GM23248 (cell line): Measurements from ENCODE around the gene BCAR3. TPM values are rescaled to one million over a fixed set of nuclear protein-coding genes. Genes with fewer than 3 reads are reported as not detected.

Experiments used
- DNase-seq: peaks from one replicate; pipeline ENCODE4 v3.0.0-alpha.2; 2015
- H2AFZ ChIP-seq: fragments of 200-600 bp; sonication (generic); 2 replicates; pipeline ENCODE4 v1.6.1; 2016; ENCODE audit warnings: antibody characterized with exemption
- H3F3A ChIP-seq: fragments of 200-600 bp; sonication (generic); 2 replicates; pipeline ENCODE4 v1.6.1; 2016; ENCODE audit warnings: mild to moderate bottlenecking, antibody characterized with exemption, mixed run types; ENCODE audit not compliant: insufficient read depth
- H3K27ac ChIP-seq: fragments of 200-600 bp; sonication (generic); 2 replicates; pipeline ENCODE4 v1.5.1; 2016; ENCODE audit warnings: mild to moderate bottlenecking
- H3K27me3 ChIP-seq: fragments of 200-600 bp; sonication (generic); replicated peaks from 2 replicates; pipeline ENCODE4 v1.6.1; 2016; ENCODE audit warnings: mild to moderate bottlenecking; ENCODE audit not compliant: insufficient read depth
- H3K36me3 ChIP-seq: fragments of 200-600 bp; sonication (generic); 2 replicates; pipeline ENCODE4 v1.6.1; 2016; ENCODE audit warnings: low read depth, mild to moderate bottlenecking
- H3K4me1 ChIP-seq: fragments of 200-600 bp; sonication (generic); 2 replicates; pipeline ENCODE4 v1.6.1; 2016; ENCODE audit warnings: mild to moderate bottlenecking; ENCODE audit not compliant: insufficient read depth
- H3K4me2 ChIP-seq: fragments of 200-600 bp; sonication (generic); one replicate; pipeline ENCODE4 v1.6.1; 2016; ENCODE audit warnings: mild to moderate bottlenecking; ENCODE audit not compliant: unreplicated experiment
- H3K4me3 ChIP-seq: fragments of 200-600 bp; sonication (generic); 2 replicates; pipeline ENCODE4 v1.5.1; 2016; ENCODE audit warnings: mild to moderate bottlenecking
- H3K79me2 ChIP-seq: fragments of 200-600 bp; sonication (generic); 2 replicates; pipeline ENCODE4 v1.6.1; 2016; ENCODE audit warnings: mild to moderate bottlenecking; ENCODE audit not compliant: insufficient read depth
- H3K9ac ChIP-seq: fragments of 200-600 bp; sonication (generic); 2 replicates; pipeline ENCODE4 v1.6.1; 2016; ENCODE audit warnings: mild to moderate bottlenecking
- H3K9me2 ChIP-seq: fragments of 200-600 bp; sonication (generic); 2 replicates; pipeline ENCODE4 v1.6.1; 2016; ENCODE audit warnings: mixed run types, mild to moderate bottlenecking, moderate library complexity; ENCODE audit not compliant: insufficient read depth
- H3K9me3 ChIP-seq: fragments of 200-600 bp; sonication (generic); one replicate; pipeline ENCODE4 v1.6.1; 2017; ENCODE audit warnings: low read depth
- H4K20me1 ChIP-seq: fragments of 200-600 bp; sonication (generic); 2 replicates; pipeline ENCODE4 v1.6.0; 2016; ENCODE audit not compliant: insufficient read depth
- EZH2 ChIP-seq: fragments of 200-600 bp; sonication (generic); IDR thresholded peaks from 2 replicates; pipeline ENCODE4 v1.6.1; 2018; ENCODE audit warnings: antibody characterized with exemption, mild to moderate bottlenecking; ENCODE audit not compliant: insufficient read depth, poor library complexity, severe bottlenecking
- EZH2phosphoT487 ChIP-seq: fragments of 200-600 bp; sonication (generic); IDR thresholded peaks from 2 replicates; pipeline ENCODE4 v1.6.1; 2018; ENCODE audit warnings: antibody characterized with exemption, moderate library complexity, mild to moderate bottlenecking, low read depth; ENCODE audit not compliant: insufficient read depth
- WGBS, 2 experiments: methylation state at CpG; one replicate each; pipeline ENCODE4 v1.1.6; 2015 to 2017; ENCODE audit warnings: low lambda C conversion rate in 2 of 2, low coverage in 1 of 2; ENCODE audit errors: missing lambda C conversion rate in 2 of 2; 5-methylcytosine and 5-hydroxymethylcytosine counted together
- in situ Hi-C: fragments of 300-500 bp; cut with MboI; formaldehyde crosslinking; loops from 2 replicates; pipeline ENCODE4 v1.15.0; 2020
- polyA plus RNA-seq: library from polyadenylated mRNA; unstranded; fragments of >200 nt; fragmentation: Nextera tagmentation; extraction: Ambion mirVana; gene quantifications from 2 replicates; pipeline ENCODE4 v1.2.1, GENCODE V29; 2016
- total RNA-seq: library from RNA; depleted of rRNA; stranded (reverse); fragments of >200 nt; shearing (Covaris generic); gene quantifications from 2 replicates; pipeline ENCODE4 v1.2.3, GENCODE V29; 2014

Gene BCAR3
- total and polyA plus RNA-seq, 2 experiments from 2014 or later, result 65.1 to 83.2 TPM

DNA sequence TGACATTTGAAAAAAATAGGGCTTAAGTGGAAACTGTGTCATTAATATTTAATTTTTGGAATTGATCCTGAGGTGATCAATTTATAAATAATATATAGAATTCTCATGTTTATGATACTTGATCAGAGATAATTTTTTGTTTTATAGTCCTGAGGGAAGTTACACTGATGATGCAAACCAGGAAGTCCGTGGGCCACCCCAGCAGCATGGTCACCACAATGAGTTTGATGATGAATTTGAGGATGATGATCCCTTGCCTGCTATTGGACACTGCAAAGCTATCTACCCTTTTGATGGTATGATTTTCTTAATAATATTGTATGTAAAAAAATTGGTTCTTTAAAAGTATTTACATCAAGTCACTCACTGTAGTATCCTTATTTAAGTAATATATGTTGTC lies 132.5 kb downstream of the BCAR3 start:
- TF ChIP-seq EZH2phosphoT487 (no peak), EZH2 (no peak)
- H3K36me3 ChIP-seq, result peaks cover 22% of the 10 kb centered on the region; the same call in 1 of the 2 replicates
- H3K9me3 ChIP-seq, result no peaks in the 10 kb centered on the region
- no peaks in the 10 kb centered on the region for H3K79me2 ChIP-seq
- no peak overlapping the region for H3K9ac ChIP-seq
- in situ Hi-C loops, result no loop called here
- H3K4me3 ChIP-seq, result no peak overlapping the region
- H3K4me1 ChIP-seq, result peaks cover 29% of the 10 kb centered on the region
- DNase-seq, result no peak
- no peaks in the 10 kb centered on the region for H3K9me2 ChIP-seq
- no peak overlapping the region for H3K27ac ChIP-seq
- no peak overlapping the region for H2AFZ ChIP-seq
- no peaks in the 10 kb centered on the region for H3K27me3 ChIP-seq
- H4K20me1 ChIP-seq, result no peaks in the 10 kb centered on the region
- 95% methylated on average over 1 of the region's 1 CpG for WGBS, 2 experiments
- H3K4me2 ChIP-seq, result no peak overlapping the region
- H3F3A ChIP-seq, result peaks cover 34% of the 10 kb centered on the region

DNA sequence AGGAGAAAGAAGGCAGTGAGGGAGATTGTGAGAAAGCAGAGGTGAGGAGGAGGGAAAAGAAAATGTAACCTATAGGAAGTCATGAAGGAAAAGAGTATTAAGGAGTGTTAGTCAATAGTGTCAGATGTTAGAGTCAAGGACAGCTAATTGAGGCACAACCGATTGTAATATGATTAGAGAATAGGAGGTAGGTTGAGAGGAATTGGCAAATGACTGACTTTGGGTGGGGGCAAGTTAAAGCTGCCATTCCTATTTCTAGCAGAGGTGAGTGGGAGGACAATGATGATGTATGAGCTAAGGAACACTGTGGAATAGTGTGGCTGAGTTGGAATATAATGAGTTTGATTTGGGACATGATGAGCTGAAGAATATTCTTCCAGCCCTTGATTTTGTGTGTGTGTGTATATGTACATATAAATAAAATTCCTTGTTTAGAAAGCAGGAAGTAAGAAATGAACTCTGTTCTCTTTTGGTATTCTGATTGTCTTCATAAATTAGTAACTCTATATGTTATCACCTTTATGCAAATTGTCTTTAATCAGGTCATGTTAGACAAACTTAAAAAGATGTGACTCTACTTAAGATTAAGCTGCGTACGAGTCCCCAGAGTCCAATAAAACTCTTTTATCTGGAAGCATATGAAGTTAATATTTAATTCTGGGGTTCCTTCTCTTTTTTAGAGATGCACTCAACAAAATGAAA lies 135.3 kb downstream of the BCAR3 start:
- DNase-seq, result no peak
- no peaks in the 10 kb centered on the region for H3K27me3 ChIP-seq
- no peak overlapping the region for H3K4me2 ChIP-seq
- H3K9me3 ChIP-seq, result no peaks in the 10 kb centered on the region
- no peak overlapping the region for H3K27ac ChIP-seq
- TF ChIP-seq EZH2 (no peak), EZH2phosphoT487 (no peak)
- H3K36me3 ChIP-seq, result peaks cover 31% of the 10 kb centered on the region; the same call in 1 of the 2 replicates
- no peaks in the 10 kb centered on the region for H3K79me2 ChIP-seq
- 0 out of 2 replicates have a peak, but pooled peaks cover 6% of the 10 kb centered on the region for H3F3A ChIP-seq
- WGBS, 2 experiments, result 96 to 98% methylated on average over 3 of the region's 3 CpGs
- H3K4me3 ChIP-seq, result no peak overlapping the region
- no peak overlapping the region for H2AFZ ChIP-seq
- no peaks in the 10 kb centered on the region for H3K9me2 ChIP-seq
- no peak overlapping the region for H3K9ac ChIP-seq
- H4K20me1 ChIP-seq, result no peaks in the 10 kb centered on the region
- in situ Hi-C loops, result no loop called here
- H3K4me1 ChIP-seq, result peaks cover under 1% of the 10 kb centered on the region; the same call in 1 of the 2 replicates

DNA sequence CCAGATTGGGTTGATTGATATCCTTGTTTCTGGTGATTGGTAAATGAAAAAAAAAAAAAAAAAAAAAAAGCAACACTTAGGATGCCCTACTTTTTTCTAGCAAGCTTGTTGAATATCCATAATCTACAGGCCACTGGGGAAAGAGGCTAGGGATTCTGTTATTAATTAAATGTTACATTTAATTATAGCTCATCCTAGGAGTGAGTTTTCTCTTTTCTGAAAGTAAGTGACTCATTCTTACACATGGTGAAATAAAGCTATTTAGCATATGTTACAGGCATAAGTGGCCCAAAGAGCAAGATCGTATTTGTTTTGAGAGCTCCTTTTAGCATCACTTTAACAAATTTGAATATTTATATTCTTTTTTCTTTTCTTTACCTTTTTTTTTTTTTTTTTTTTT lies 139.2 kb downstream of the BCAR3 start:
- Histone ChIP-seq H3K4me2 (no peak overlapping the region), H3K36me3 (0 out of 2 replicates have a peak, but pooled peaks cover 23% of the 10 kb centered on the region), H3K27ac (no peak overlapping the region), H3K9me3 (no peaks in the 10 kb centered on the region), H3K4me3 (no peak overlapping the region), H3K4me1 (peaks cover 10% of the 10 kb centered on the region), H3K9me2 (no peaks in the 10 kb centered on the region), H3K27me3 (no peaks in the 10 kb centered on the region), H3K9ac (no peak overlapping the region), H4K20me1 (no peaks in the 10 kb centered on the region), H3F3A (peaks cover 8% of the 10 kb centered on the region; the same call in 1 of the 2 replicates), H2AFZ (no peak overlapping the region), H3K79me2 (no peaks in the 10 kb centered on the region)
- WGBS, 2 experiments, result 79 to 88% methylated on average over 1 of the region's 1 CpG
- TF ChIP-seq EZH2phosphoT487, result no peak
- in situ Hi-C loops, result no loop called here
- no peak for DNase-seq

DNA sequence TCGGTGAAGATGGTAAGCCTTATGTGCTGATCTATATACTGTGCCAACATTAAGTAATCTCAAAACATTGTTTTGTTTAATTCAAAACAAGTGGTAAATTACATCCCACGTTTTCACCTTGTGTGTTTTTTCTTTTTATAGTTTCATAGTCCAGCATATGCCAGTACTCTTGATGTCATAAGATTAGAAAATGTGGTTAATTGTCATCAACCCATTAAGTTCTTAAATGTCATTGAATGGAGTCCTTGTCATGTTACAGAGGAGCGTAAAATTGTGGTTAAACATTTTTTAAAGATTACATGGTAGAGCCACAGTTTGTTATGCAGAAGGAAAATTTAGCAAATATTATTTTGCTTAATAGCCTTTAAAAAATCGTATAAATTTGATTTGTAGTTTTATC lies 140.6 kb downstream of the BCAR3 start:
- H3K9me2 ChIP-seq, result no peaks in the 10 kb centered on the region
- no peak for DNase-seq
- in situ Hi-C loops, result no loop called here
- H3K36me3 ChIP-seq, result 0 out of 2 replicates have a peak, but pooled peaks cover 17% of the 10 kb centered on the region
- H3K27me3 ChIP-seq, result no peaks in the 10 kb centered on the region
- no peak overlapping the region for H3K27ac ChIP-seq
- TF ChIP-seq EZH2phosphoT487 (no peak), EZH2 (no peak)
- no peaks in the 10 kb centered on the region for H3K79me2 ChIP-seq
- WGBS, 2 experiments, result 63 to 64% methylated on average over 4 of the region's 4 CpGs
- peaks cover 14% of the 10 kb centered on the region for H3K4me1 ChIP-seq
- H4K20me1 ChIP-seq, result no peaks in the 10 kb centered on the region
- H2AFZ ChIP-seq, result no peak overlapping the region
- no peak overlapping the region for H3K4me2 ChIP-seq
- no peaks in the 10 kb centered on the region for H3K9me3 ChIP-seq
- H3K4me3 ChIP-seq, result no peak overlapping the region
- H3K9ac ChIP-seq, result no peak overlapping the region
- H3F3A ChIP-seq, result peaks cover 8% of the 10 kb centered on the region; the same call in 1 of the 2 replicates
